K562 (cell line): ENCODE data around the gene WNK2. TPM values are rescaled to one million over a fixed set of nuclear protein-coding genes. Genes with fewer than 3 reads are reported as not detected.

Experiments used
- ATAC-seq: fragments of 200-7000 bp; cut with Tn5 transposase; 3 replicates; pipeline ENCODE4 v1.9.1; 2020; ENCODE audit warnings: moderate library complexity
- BruUV-seq: library from RNA; stranded (reverse); fragments of 400-500 nt; replicated peaks from 2 replicates; lab custom pipeline; 2021; lab: Mats Ljungman, UMichigan
- CTCF ChIA-PET: fragments of 300-600 bp; formaldehyde crosslinking; extraction: SDS; loops from one replicate; lab custom pipeline; 2021; ENCODE audit warnings: low intra/inter-chr PET ratio; lab: Yijun Ruan, JAX
- POLR2A ChIA-PET: fragments of 300-600, 350-650 bp; sonication (Branson Sonifier 250); formaldehyde crosslinking; extraction: SDS; loops from one replicate; lab custom pipeline; 2021; ENCODE audit warnings: antibody characterized with exemption, inconsistent platforms; lab: Yijun Ruan, JAX
- DNase-seq, 4 experiments: peaks; one replicate each; pipeline versions ENCODE4 v3.0.0 to v3.0.0-alpha.2; 2011 to 2018; ENCODE audit warnings: low spot score in 3 of 4, mixed read lengths in 3 of 4; ENCODE audit errors: extremely low read depth in 1 of 4
- FAIRE-seq: peaks from 2 replicates; lab custom pipeline; 2011; peaks lifted over from hg19 to GRCh38; lab: Jason Lieb, UNC
- H2AFZ ChIP-seq: 2 replicates; pipeline ENCODE4 v1.6.0; 2011; ENCODE audit warnings: low read depth, low read length, control low read depth, inconsistent platforms
- H3K27ac ChIP-seq: fragments of 200-600 bp; 3 replicates; pipeline ENCODE4 v1.8.0; 2011; ENCODE audit warnings: low read depth, mild to moderate bottlenecking, control low read depth, inconsistent platforms, low read length, moderate library complexity, mixed read lengths; ENCODE audit errors: extremely low read depth
- H3K27me3 ChIP-seq, 2 experiments: fragments of 300-600 bp in 1 of 2; 2 replicates in 1 of 2; 3 replicates in 1 of 2; pipeline versions ENCODE4 v1.6.0 to v1.8.0; 2011; ENCODE audit warnings: inconsistent platforms in 2 of 2, low read length in 2 of 2, mild to moderate bottlenecking in 1 of 2, mixed read lengths in 1 of 2, moderate library complexity in 1 of 2; ENCODE audit not compliant: control insufficient read depth in 2 of 2, insufficient read depth in 2 of 2
- H3K36me3 ChIP-seq: fragments of 300-600 bp; 3 replicates; pipeline ENCODE4 v1.8.0; 2011; ENCODE audit warnings: mild to moderate bottlenecking, low read length, inconsistent platforms; ENCODE audit not compliant: control insufficient read depth, insufficient read depth
- H3K4me1 ChIP-seq, 2 experiments: fragments of 200-600 bp in 1 of 2; replicated peaks in 1 of 2; 2 replicates in 1 of 2; 3 replicates in 1 of 2; pipeline versions ENCODE4 v1.5.1 to v1.8.0; 2011; ENCODE audit warnings: inconsistent platforms in 2 of 2, low read length in 2 of 2, mild to moderate bottlenecking in 1 of 2, mixed read lengths in 1 of 2, moderate library complexity in 1 of 2; ENCODE audit not compliant: control insufficient read depth in 2 of 2, insufficient read depth in 2 of 2
- H3K4me2 ChIP-seq: 2 replicates; pipeline ENCODE4 v1.6.1; 2011; ENCODE audit warnings: low read length, control low read depth, inconsistent platforms, mixed read lengths; ENCODE audit not compliant: insufficient read depth
- H3K4me3 ChIP-seq: fragments of 200-600 bp; sonication (generic), shearing (Covaris generic); 2 replicates; pipeline ENCODE4 v1.5.1; 2016; ENCODE audit warnings: control low read depth, inconsistent platforms
- H3K79me2 ChIP-seq: fragments of 200-600 bp; 3 replicates; pipeline ENCODE4 v1.8.0; 2011; ENCODE audit warnings: low read length, inconsistent platforms; ENCODE audit not compliant: control insufficient read depth, insufficient read depth
- H3K9ac ChIP-seq, 2 experiments: 2 replicates each; pipeline versions ENCODE4 v1.6.0 to v1.6.1; 2011; ENCODE audit warnings: low read depth in 2 of 2, low read length in 2 of 2, control low read depth in 1 of 2, inconsistent platforms in 1 of 2, mild to moderate bottlenecking in 1 of 2, mixed read lengths in 1 of 2; ENCODE audit not compliant: insufficient read depth in 1 of 2
- H3K9me1 ChIP-seq: one replicate; pipeline ENCODE4 v1.6.0; 2011; ENCODE audit warnings: inconsistent platforms, mild to moderate bottlenecking, low read length, moderate library complexity; ENCODE audit not compliant: control insufficient read depth, insufficient read depth
- H3K9me3 ChIP-seq: replicated peaks from 2 replicates; pipeline ENCODE4 v1.5.1; 2011; ENCODE audit warnings: low read depth, low read length, inconsistent platforms; ENCODE audit not compliant: control insufficient read depth, insufficient read depth
- H4K20me1 ChIP-seq: replicated peaks from 2 replicates; pipeline ENCODE4 v1.6.1; 2011; ENCODE audit warnings: low read length, inconsistent platforms, mixed read lengths; ENCODE audit not compliant: control insufficient read depth, insufficient read depth
- ATF3 ChIP-seq, 2 experiments: fragments of 450-650 bp in 1 of 2; sonication (generic) in 1 of 2; formaldehyde crosslinking in 1 of 2; IDR thresholded peaks in 1 of 2; conservative IDR thresholded peaks in 1 of 2; 2 replicates each; pipeline versions ENCODE4 v1.6.1 to v1.8.1; 2016 to 2023; ENCODE audit warnings: mild to moderate bottlenecking in 2 of 2, moderate library complexity in 2 of 2, inconsistent platforms in 1 of 2, missing genetic modification reagents in 1 of 2
- BHLHE40 ChIP-seq: IDR thresholded peaks from 2 replicates; pipeline ENCODE4 v1.6.1; 2011; ENCODE audit warnings: low read length, improper control_type of control experiment
- CEBPG ChIP-seq, 3 experiments: fragments of 200-800 bp in 1 of 3; sonication (Bioruptor generic) in 1 of 3; sonication (generic) in 1 of 3; formaldehyde crosslinking in 1 of 3; IDR thresholded peaks in 2 of 3; conservative IDR thresholded peaks in 1 of 3; 2 replicates each; pipeline versions ENCODE4 v1.6.1 to v1.8.0; 2016 to 2022; ENCODE audit warnings: missing compliant biosample characterization in 2 of 3, missing genetic modification characterization in 2 of 3, mild to moderate bottlenecking in 1 of 3, missing genetic modification reagents in 1 of 3
- CREM ChIP-seq: IDR thresholded peaks from 2 replicates; pipeline ENCODE4 v1.6.1; 2014; ENCODE audit warnings: antibody characterized with exemption, low read depth
- EGR1 ChIP-seq: fragments of 450-650 bp; conservative IDR thresholded peaks from 2 replicates; pipeline ENCODE4 v1.6.1; 2017; ENCODE audit warnings: mild to moderate bottlenecking
- EZH2 ChIP-seq: IDR thresholded peaks from 2 replicates; pipeline ENCODE4 v1.6.1; 2012; ENCODE audit warnings: low read depth, mild to moderate bottlenecking, inconsistent platforms, low read length, borderline replicate concordance
- LARP7 ChIP-seq: fragments of 450-650 bp; IDR thresholded peaks from 2 replicates; pipeline ENCODE4 v1.6.1; 2016
- NR2C2 ChIP-seq, 2 experiments: fragments of 200-800 bp in 1 of 2; sonication (Bioruptor generic) in 1 of 2; sonication (generic) in 1 of 2; formaldehyde crosslinking in 1 of 2; IDR thresholded peaks; 2 replicates each; pipeline versions ENCODE4 v1.6.1 to v1.8.0; 2016 to 2022; ENCODE audit warnings: mild to moderate bottlenecking in 1 of 2, missing compliant biosample characterization in 1 of 2, missing genetic modification characterization in 1 of 2, missing genetic modification reagents in 1 of 2
- PATZ1 ChIP-seq: fragments of 250-450 bp; sonication (Bioruptor Pico); IDR thresholded peaks from 2 replicates; pipeline ENCODE4 v1.5.0; 2020; ENCODE audit warnings: mild to moderate bottlenecking, borderline replicate concordance
- RUNX1 ChIP-seq: sonication (generic); IDR thresholded peaks from 2 replicates; pipeline ENCODE4 v1.6.1; 2016; ENCODE audit warnings: antibody characterized with exemption, low read depth
- USF1 ChIP-seq: sonication (generic); formaldehyde crosslinking; IDR thresholded peaks from 2 replicates; pipeline ENCODE4 v1.9.0; 2022; ENCODE audit warnings: mild to moderate bottlenecking, missing genetic modification reagents
- ZFP1 ChIP-seq: fragments of 450-650 bp; formaldehyde crosslinking; IDR thresholded peaks from 2 replicates; pipeline ENCODE4 v1.4.0; 2020; ENCODE audit warnings: mild to moderate bottlenecking, mixed read lengths
- ZNF217 ChIP-seq: sonication (generic); formaldehyde crosslinking; IDR thresholded peaks from 2 replicates; pipeline ENCODE4 v1.8.0; 2022; ENCODE audit warnings: mild to moderate bottlenecking, missing genetic modification reagents
- ZNF707 ChIP-seq: fragments of 250-450 bp; sonication (Bioruptor Pico); conservative IDR thresholded peaks from 2 replicates; pipeline ENCODE4 v1.8.0; 2022; ENCODE audit warnings: inconsistent platforms, mild to moderate bottlenecking, moderate library complexity
- ZSCAN29 ChIP-seq: fragments of 450-650 bp; IDR thresholded peaks from 2 replicates; pipeline ENCODE4 v1.6.1; 2017
- WGBS: fragments of 100-300 bp; shearing (Covaris generic); methylation state at CpG from one replicate; pipeline ENCODE4 v1.1.6; 2016; ENCODE audit warnings: low coverage, mixed read lengths; ENCODE audit not compliant: insufficient coverage; ENCODE audit errors: missing lambda C conversion rate; 5-methylcytosine and 5-hydroxymethylcytosine counted together
- in situ Hi-C: fragments of 300-500 bp; cut with MboI; formaldehyde crosslinking; loops from 4 replicates; pipeline ENCODE4 v1.15.0; 2018; ENCODE audit warnings: inconsistent platforms, mixed read lengths
- intact Hi-C: fragments of 100-400 bp; cut with micrococcal nuclease; formaldehyde crosslinking; loops from 2 replicates; pipeline ENCODE4 v1.14.2; 2022
- polyA plus RNA-seq, 8 experiments: library from polyadenylated mRNA; depleted of rRNA in 4 of 8; stranded (reverse) in 5 of 8; unstranded in 3 of 8; fragments of >200 nt; fragmentation: Nextera tagmentation in 2 of 8; fragmentation: Illumina TruSeq in 1 of 8; extraction: Ambion mirVana in 2 of 8; extraction: Trizol in 1 of 8; gene quantifications; 2 replicates each; pipeline versions ENCODE4 v1.2.1 to v1.2.3, GENCODE V29; 2011 to 2014; ENCODE audit warnings: inconsistent platforms in 1 of 8, missing spikeins in 1 of 8
- total RNA-seq, 7 experiments: library from RNA; depleted of rRNA in 6 of 7; stranded (reverse); fragments of >200 nt in 6 of 7; fragmentation: Illumina TruSeq in 2 of 7; extraction: Trizol in 2 of 7; gene quantifications; 2 replicates each; pipeline versions ENCODE4 v1.2.1 to v1.2.3, GENCODE V29; 2011 to 2021; ENCODE audit warnings: low replicate concordance in 1 of 7

WNK2 gene
- total and polyA plus RNA-seq, 9 of the 15 experiments (the other 6 are each of a cell fraction or from before 2014, with no cell fraction given): 0.36 to 3.3 (median 0.64) TPM; not detected in 2

- H3K27me3 ChIP-seq: peaks cover 16 to 64% of the 10 kb centered on the region in 2 experiments; a peak in 3 of 5 replicates
- peaks cover 4% of the 10 kb centered on the region; the same call in 1 of the 2 replicates for H4K20me1 ChIP-seq
- no TSS peak for BruUV-seq
- ChIA-PET CTCF (no interaction called here), POLR2A (interaction anchor here (0.6 to 1.6 kb wide), 4 partner anchors 9 to 522 kb away, joined by 3 to 5 read pairs (median 3); no protein-coding TSS in a partner anchor)
- no peaks in the 10 kb centered on the region for H3K36me3 ChIP-seq
- no peak overlapping the region for H2AFZ ChIP-seq
- H3K27ac ChIP-seq: no peak overlapping the region
- no peaks in the 10 kb centered on the region for H3K79me2 ChIP-seq
- DNase-seq: peak in 1 of 4 experiments; percentile 25
- peaks cover 0 to 10% of the 10 kb centered on the region in 2 experiments; a peak in 3 of 5 replicates for H3K4me1 ChIP-seq
- in situ Hi-C loops: no loop called here
- ATAC-seq: peak; percentile 41; the same call in 2 of the 3 replicates
- intact Hi-C loops: no loop called here
- 3% methylated on average over 17 of the region's 32 CpGs for WGBS
- no peak for FAIRE-seq
- H3K4me3 ChIP-seq: no peak overlapping the region
- no peaks in the 10 kb centered on the region for H3K9me1 ChIP-seq
- no peak overlapping the region; a peak in 1 of 4 replicates for H3K9ac ChIP-seq
- no peak overlapping the region for H3K4me2 ChIP-seq
- H3K9me3 ChIP-seq: no peaks in the 10 kb centered on the region
- TF ChIP-seq CREM: no peak
- TF ChIP-seq EZH2: no peak
- TF ChIP-seq CEBPG (CRISPR knock-in tag; IDR thresholded peaks at IDR 0.05): no peak
- TF ChIP-seq CEBPG (tag; conservative IDR thresholded peaks at IDR 0.05 in 1 of 2, IDR thresholded peaks at IDR 0.05 in 1 of 2): peak in 1 of 2 experiments; percentile 55; a peak in 2 of 4 replicates
- peak; percentile 64 for TF ChIP-seq EGR1
- TF ChIP-seq ZSCAN29: no peak
- TF ChIP-seq LARP7: no peak
- no peak for TF ChIP-seq RUNX1
- TF ChIP-seq BHLHE40: peak; percentile 35; the same call in 1 of the 2 replicates
- TF ChIP-seq ATF3 (IDR thresholded peaks at IDR 0.05): peak; percentile 61
- no peak for TF ChIP-seq ATF3 (CRISPR knock-in tag; conservative IDR thresholded peaks at IDR 0.05)
- TF ChIP-seq USF1 (CRISPR knock-in tag): peak; percentile 49; the same call in 1 of the 2 replicates
- TF ChIP-seq PATZ1 (CRISPR knock-in tag): no peak
- TF ChIP-seq ZNF707 (CRISPR knock-in tag): no peak
- no peak for TF ChIP-seq NR2C2 (CRISPR knock-in tag; IDR thresholded peaks at IDR 0.05)
- peak; percentile 52; the same call in 1 of the 2 replicates for TF ChIP-seq NR2C2 (tag; IDR thresholded peaks at IDR 0.05)
- no peak for TF ChIP-seq ZNF217
- no peak for TF ChIP-seq ZFP1 (CRISPR knock-in tag)
Observed at GRCh38 chr9:93288891-93289883, 105.2 kb downstream of the WNK2 start.
